Gastrocnemius medialis (tissue), 4 donors: ENCODE results near the gene MGMT.

Source experiments
- CTCF ChIP-seq, 5 experiments: fragments of 450-650 bp in 3 of 5; fragments of 200-600 bp in 2 of 5; sonication (generic) in 2 of 5; IDR thresholded peaks in 4 of 5; conservative IDR thresholded peaks in 1 of 5; 1 replicate in 4 of 5; 2 replicates in 1 of 5; pipeline ENCODE4 v1.5.1; 2016 to 2019; ENCODE audit warnings: antibody characterized with exemption in 5 of 5, mild to moderate bottlenecking in 3 of 5, moderate library complexity in 3 of 5
- POLR2A ChIP-seq, 2 donors: fragments of 450-650 bp; IDR thresholded peaks; one replicate each; pipeline ENCODE4 v1.6.1; 2017; ENCODE audit warnings: antibody characterized with exemption in 2 of 2, mild to moderate bottlenecking in 2 of 2, moderate library complexity in 2 of 2

- TF ChIP-seq CTCF (IDR thresholded peaks at IDR 0.05 in 4 of 5, conservative IDR thresholded peaks at IDR 0.05 in 1 of 5) (no peak), POLR2A (IDR thresholded peaks at IDR 0.05) (no peak)
These were observed 81.6 kb downstream of the MGMT start for GRCh38 chr10:129548600-129548999.
